HepG2 (cell line): ENCODE measurements around the gene C5. TPM values are rescaled to one million over a fixed set of nuclear protein-coding genes. Genes with fewer than 3 reads are reported as not detected.

ENCODE experiments used
- ATAC-seq: fragments of 200-7000 bp; cut with Tn5 transposase; 3 replicates; pipeline ENCODE4 v1.9.1; 2020; ENCODE audit warnings: mild to moderate bottlenecking, moderate library complexity
- BruUV-seq: library from RNA; stranded (reverse); fragments of 400-500 nt; replicated peaks from 2 replicates; lab custom pipeline; 2021; lab: Mats Ljungman, UMichigan
- CTCF ChIA-PET: fragments of 300-600 bp; formaldehyde crosslinking; extraction: SDS; loops from one replicate; lab custom pipeline; 2021; ENCODE audit warnings: low total read pairs, inconsistent platforms, low intra/inter-chr PET ratio; lab: Yijun Ruan, JAX
- POLR2A ChIA-PET: fragments of 350-600 bp; sonication (Branson Sonifier 250); formaldehyde crosslinking; loops from one replicate; lab custom pipeline; 2020; ENCODE audit warnings: antibody characterized with exemption, inconsistent platforms; lab: Yijun Ruan, JAX
- DNase-seq: peaks from one replicate; pipeline ENCODE4 v3.0.0-alpha.2; 2015; ENCODE audit warnings: low spot score
- FAIRE-seq: peaks from 3 replicates; lab custom pipeline; 2011; peaks lifted over from hg19 to GRCh38; lab: Jason Lieb, UNC
- H2AFZ ChIP-seq: one replicate; pipeline ENCODE4 v1.6.1; 2011; ENCODE audit warnings: low read length, inconsistent platforms
- H3K27ac ChIP-seq: fragments of 300-600 bp; 3 replicates; pipeline ENCODE4 v1.8.0; 2011; ENCODE audit warnings: mixed run types, mild to moderate bottlenecking, mixed read lengths, low read length, inconsistent platforms; ENCODE audit not compliant: insufficient read depth; ENCODE audit errors: extremely low read length
- H3K27me3 ChIP-seq, 2 experiments: fragments of 200-600 bp in 1 of 2; 2 replicates in 1 of 2; 3 replicates in 1 of 2; pipeline versions ENCODE4 v1.6.0 to v1.8.0; 2011; ENCODE audit warnings: low read length in 2 of 2, mild to moderate bottlenecking in 2 of 2, moderate library complexity in 2 of 2, inconsistent platforms in 1 of 2; ENCODE audit not compliant: insufficient read depth in 2 of 2, control insufficient read depth in 1 of 2
- H3K36me3 ChIP-seq, 2 experiments: fragments of 200-600 bp in 1 of 2; replicated peaks in 1 of 2; 2 replicates in 1 of 2; 3 replicates in 1 of 2; pipeline versions ENCODE4 v1.5.1 to v1.8.0; 2011; ENCODE audit warnings: low read length in 2 of 2, inconsistent platforms in 1 of 2; ENCODE audit not compliant: insufficient read depth in 2 of 2, control insufficient read depth in 1 of 2
- H3K4me1 ChIP-seq: 2 replicates; pipeline ENCODE4 v1.5.1; 2012; ENCODE audit warnings: low read length, inconsistent platforms; ENCODE audit not compliant: insufficient read depth
- H3K4me2 ChIP-seq: 2 replicates; pipeline ENCODE4 v1.6.0; 2011; ENCODE audit warnings: low read depth, low read length, inconsistent platforms
- H3K4me3 ChIP-seq, 3 experiments: fragments of 200-600 bp in 1 of 3; sonication (generic), shearing (Covaris generic) in 1 of 3; replicated peaks in 1 of 3; 2 replicates each; pipeline ENCODE4 v1.5.1; 2011 to 2016; ENCODE audit warnings: low read length in 3 of 3, inconsistent platforms in 2 of 3, low read depth in 2 of 3, mild to moderate bottlenecking in 2 of 3, control low read depth in 1 of 3, mixed read lengths in 1 of 3; ENCODE audit not compliant: insufficient read depth in 1 of 3
- H3K79me2 ChIP-seq: one replicate; pipeline ENCODE4 v1.6.1; 2011; ENCODE audit warnings: low read length, inconsistent platforms; ENCODE audit not compliant: insufficient read depth
- H3K9ac ChIP-seq: 2 replicates; pipeline ENCODE4 v1.6.0; 2011; ENCODE audit warnings: mild to moderate bottlenecking, low read depth, low read length, inconsistent platforms; ENCODE audit not compliant: insufficient read depth
- H3K9me3 ChIP-seq: 2 replicates; pipeline ENCODE4 v1.5.1; 2012; ENCODE audit warnings: mild to moderate bottlenecking, low read length
- H4K20me1 ChIP-seq: 2 replicates; pipeline ENCODE4 v1.6.0; 2011; ENCODE audit warnings: inconsistent platforms, mild to moderate bottlenecking, low read length, moderate library complexity; ENCODE audit not compliant: insufficient read depth
- CTCF ChIP-seq: sonication (generic); formaldehyde crosslinking; IDR thresholded peaks from 2 replicates; pipeline ENCODE4 v1.5.0; 2020; ENCODE audit warnings: mild to moderate bottlenecking, missing genetic modification reagents, moderate library complexity
- KDM5A ChIP-seq: fragments of 200-600 bp; sonication (generic); IDR thresholded peaks from 2 replicates; pipeline ENCODE4 v1.7.0; 2018; ENCODE audit warnings: antibody characterized with exemption, mild to moderate bottlenecking, low read length, borderline replicate concordance
- MATR3 ChIP-seq: sonication (generic); formaldehyde crosslinking; IDR thresholded peaks from 2 replicates; pipeline ENCODE4 v1.4.0; 2020; ENCODE audit warnings: missing genetic modification reagents
- MTA3 ChIP-seq: sonication (generic); formaldehyde crosslinking; IDR thresholded peaks from 2 replicates; pipeline ENCODE4 v1.4.0; 2020; ENCODE audit warnings: missing genetic modification reagents
- PAXIP1 ChIP-seq: sonication (generic); formaldehyde crosslinking; conservative IDR thresholded peaks from 2 replicates; pipeline ENCODE4 v1.4.0; 2020; ENCODE audit warnings: mild to moderate bottlenecking, missing genetic modification reagents, moderate library complexity
- RAD21 ChIP-seq: fragments of 450-650 bp; formaldehyde crosslinking; IDR thresholded peaks from 2 replicates; pipeline ENCODE4 v1.5.0; 2020; ENCODE audit warnings: mild to moderate bottlenecking
- RARA ChIP-seq: IDR thresholded peaks from 2 replicates; pipeline ENCODE4 v1.6.1; 2016; ENCODE audit warnings: missing genetic modification reagents, missing compliant biosample characterization
- SMC3 ChIP-seq: IDR thresholded peaks from 2 replicates; pipeline ENCODE4 v1.6.1; 2011; ENCODE audit warnings: low read length, improper control_type of control experiment
- STAG1 ChIP-seq: sonication (generic); formaldehyde crosslinking; IDR thresholded peaks from 2 replicates; pipeline ENCODE4 v1.4.0; 2020; ENCODE audit warnings: missing genetic modification reagents
- TCF12 ChIP-seq, 2 experiments: fragments of 450-650 bp in 1 of 2; sonication (generic) in 1 of 2; formaldehyde crosslinking in 1 of 2; IDR thresholded peaks; 2 replicates each; pipeline versions ENCODE4 v1.6.1 to v1.8.0; 2017 to 2022; ENCODE audit warnings: antibody characterized with exemption in 1 of 2, mild to moderate bottlenecking in 1 of 2, missing genetic modification reagents in 1 of 2, moderate library complexity in 1 of 2
- ZNF337 ChIP-seq: sonication (generic); formaldehyde crosslinking; IDR thresholded peaks from 2 replicates; pipeline ENCODE4 v1.5.1; 2020; ENCODE audit warnings: missing genetic modification reagents, low read depth, mild to moderate bottlenecking, borderline replicate concordance
- ZNF83 ChIP-seq: sonication (generic); formaldehyde crosslinking; IDR thresholded peaks from 2 replicates; pipeline ENCODE4 v1.4.0; 2020; ENCODE audit warnings: missing genetic modification reagents, mild to moderate bottlenecking, borderline replicate concordance
- ZSCAN12 ChIP-seq: sonication (generic); formaldehyde crosslinking; IDR thresholded peaks from 2 replicates; pipeline ENCODE4 v1.9.0; 2021; ENCODE audit warnings: mild to moderate bottlenecking, missing genetic modification reagents
- WGBS: methylation state at CpG from one replicate; pipeline ENCODE4 v1.1.6; 2017; ENCODE audit warnings: low lambda C conversion rate; 5-methylcytosine and 5-hydroxymethylcytosine counted together
- in situ Hi-C: cut with HindIII; loops from 2 replicates; pipeline ENCODE4 v1.10.0; 2017; ENCODE audit warnings: low pct_unique_long_range_greater_than_20kb; ENCODE audit not compliant: extremely low pct_ligation_motif_present
- intact Hi-C: fragments of 100-400 bp; cut with micrococcal nuclease; formaldehyde crosslinking; loops from one replicate; pipeline ENCODE4 v1.10.0; 2022; ENCODE audit not compliant: unreplicated experiment
- polyA plus RNA-seq, 8 experiments: library from polyadenylated mRNA; depleted of rRNA in 3 of 8; stranded (reverse) in 7 of 8; unstranded in 1 of 8; fragments of >200 nt; fragmentation: Illumina TruSeq in 4 of 8; extraction: Trizol in 4 of 8; gene quantifications; 2 replicates each; pipeline versions ENCODE4 v1.2.1 to v1.2.3, GENCODE V29; 2011 to 2016; ENCODE audit warnings: low read depth in 4 of 8, missing spikeins in 1 of 8, mixed read lengths in 1 of 8; ENCODE audit not compliant: insufficient read depth in 1 of 8
- total RNA-seq, 5 experiments: library from RNA; depleted of rRNA; stranded (reverse); fragments of >200 nt; fragmentation: Illumina TruSeq; extraction: Trizol; gene quantifications; 2 replicates each; pipeline ENCODE4 v1.2.3, GENCODE V29; 2016; ENCODE audit warnings: low read depth in 1 of 5
- TF ChIP-seq, protein P1 (sequence below): sonication (generic); formaldehyde crosslinking; IDR thresholded peaks from 2 replicates; pipeline ENCODE4 v1.4.0; 2020; ENCODE audit warnings: missing genetic modification reagents

The C5 gene
- total and polyA plus RNA-seq, 2 of the 13 experiments (the other 11 are each of a cell fraction or from before 2014, with no cell fraction given) = 57.6 to 192 TPM

- Histone ChIP-seq H3K9me3 (no peaks in the 10 kb centered on the region), H3K9ac (no peak overlapping the region), H3K4me1 (peaks cover 20% of the 10 kb centered on the region), H3K4me2 (no peak overlapping the region), H2AFZ (no peak overlapping the region), H4K20me1 (no peaks in the 10 kb centered on the region), H3K27ac (no peak overlapping the region)
- CTCF ChIA-PET = interaction anchor here (1.1 kb wide), 1 partner anchor 74 kb away, joined by 7 read pairs; no protein-coding TSS in a partner anchor
- peak; percentile 64 for FAIRE-seq
- in situ Hi-C loops = no loop called here
- intact Hi-C loops = loop anchor here (1.0 kb wide), 1 partner anchor 74 kb away; no protein-coding TSS in a partner anchor
- peak; percentile 77 for ATAC-seq
- TF ChIP-seq ZSCAN12 (CRISPR knock-in tag) (no peak), ZNF337 (no peak), CTCF (CRISPR knock-in tag) (peak; percentile 71), STAG1 (peak; percentile 70), SMC3 (peak; percentile 19; the same call in 1 of the 2 replicates), MATR3 (CRISPR knock-in tag) (no peak), RAD21 (CRISPR knock-in tag) (peak; percentile 24; the same call in 1 of the 2 replicates), PAXIP1 (no peak), RARA (CRISPR knock-in tag) (no peak), TCF12 (IDR thresholded peaks at IDR 0.05) (no peak), TCF12 (CRISPR knock-in tag; IDR thresholded peaks at IDR 0.05) (no peak), MTA3 (no peak), ZNF83 (CRISPR knock-in tag) (no peak), KDM5A (no peak)
- TF ChIP-seq, protein P1, sequence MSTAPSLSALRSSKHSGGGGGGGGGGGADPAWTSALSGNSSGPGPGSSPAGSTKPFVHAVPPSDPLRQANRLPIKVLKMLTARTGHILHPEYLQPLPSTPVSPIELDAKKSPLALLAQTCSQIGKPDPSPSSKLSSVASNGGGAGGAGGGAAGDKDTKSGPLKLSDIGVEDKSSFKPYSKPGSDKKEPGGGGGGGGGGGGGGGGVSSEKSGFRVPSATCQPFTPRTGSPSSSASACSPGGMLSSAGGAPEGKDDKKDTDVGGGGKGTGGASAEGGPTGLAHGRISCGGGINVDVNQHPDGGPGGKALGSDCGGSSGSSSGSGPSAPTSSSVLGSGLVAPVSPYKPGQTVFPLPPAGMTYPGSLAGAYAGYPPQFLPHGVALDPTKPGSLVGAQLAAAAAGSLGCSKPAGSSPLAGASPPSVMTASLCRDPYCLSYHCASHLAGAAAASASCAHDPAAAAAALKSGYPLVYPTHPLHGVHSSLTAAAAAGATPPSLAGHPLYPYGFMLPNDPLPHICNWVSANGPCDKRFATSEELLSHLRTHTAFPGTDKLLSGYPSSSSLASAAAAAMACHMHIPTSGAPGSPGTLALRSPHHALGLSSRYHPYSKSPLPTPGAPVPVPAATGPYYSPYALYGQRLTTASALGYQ (CRISPR knock-in tag) = no peak
- TF ChIP-seq, all 625 proteins: peak for 4
- 31% methylated on average over 2 of the region's 2 CpGs for WGBS
- BruUV-seq = no TSS peak
- Histone ChIP-seq H3K79me2 (no peaks in the 10 kb centered on the region), H3K36me3 (peaks cover 11 to 22% of the 10 kb centered on the region in 2 experiments), H3K4me3 (no peak overlapping the region), H3K27me3 (no peaks in the 10 kb centered on the region)
- peak; percentile 56 for DNase-seq
- POLR2A ChIA-PET = no interaction called here
These were observed 64.3 kb downstream of the C5 start for GRCh38 chr9:120985819-120986222.
